GM10847 (cell line): ENCODE results near the gene RADX.

ENCODE experiments used
- POLR2A ChIP-seq: IDR thresholded peaks from 2 replicates; pipeline ENCODE4 v1.6.1; 2011; ENCODE audit not compliant: insufficient read length; ENCODE audit errors: extremely low read depth

RADX gene

GRCh38 chrX:106649523-106650428, 38.0 kb downstream of the RADX start:
- no peak for TF ChIP-seq POLR2A

- TF ChIP-seq POLR2A: no peak
These were observed 58.9 kb downstream of the RADX start for GRCh38 chrX:106670631-106671030.

DNA sequence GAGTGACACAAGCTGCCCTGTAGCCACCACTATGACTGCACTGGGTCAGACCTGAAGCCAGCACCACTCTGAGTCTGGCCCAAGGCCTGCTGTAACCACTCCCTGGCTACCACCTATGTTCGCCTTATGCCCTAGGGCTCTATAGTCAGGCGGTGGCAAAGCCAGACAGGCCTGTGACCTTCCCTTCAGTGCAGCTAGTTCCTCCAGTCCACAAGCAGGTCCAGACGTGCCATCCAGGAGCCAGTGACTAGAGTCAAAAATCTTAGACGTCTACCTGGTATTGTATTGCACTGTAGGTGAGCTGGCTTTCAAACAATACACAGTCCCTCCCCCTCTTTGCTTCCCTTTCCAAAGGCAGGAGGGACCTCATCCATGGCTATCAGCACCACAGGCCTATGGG, 60.7 kb downstream of the RADX start:
- TF ChIP-seq POLR2A: no peak

- TF ChIP-seq POLR2A: no peak
These were observed 68.9 kb downstream of the RADX start for GRCh38 chrX:106680716-106681115.

- TF ChIP-seq POLR2A: no peak
These were observed 72.4 kb downstream of the RADX start for GRCh38 chrX:106684207-106684606.

DNA sequence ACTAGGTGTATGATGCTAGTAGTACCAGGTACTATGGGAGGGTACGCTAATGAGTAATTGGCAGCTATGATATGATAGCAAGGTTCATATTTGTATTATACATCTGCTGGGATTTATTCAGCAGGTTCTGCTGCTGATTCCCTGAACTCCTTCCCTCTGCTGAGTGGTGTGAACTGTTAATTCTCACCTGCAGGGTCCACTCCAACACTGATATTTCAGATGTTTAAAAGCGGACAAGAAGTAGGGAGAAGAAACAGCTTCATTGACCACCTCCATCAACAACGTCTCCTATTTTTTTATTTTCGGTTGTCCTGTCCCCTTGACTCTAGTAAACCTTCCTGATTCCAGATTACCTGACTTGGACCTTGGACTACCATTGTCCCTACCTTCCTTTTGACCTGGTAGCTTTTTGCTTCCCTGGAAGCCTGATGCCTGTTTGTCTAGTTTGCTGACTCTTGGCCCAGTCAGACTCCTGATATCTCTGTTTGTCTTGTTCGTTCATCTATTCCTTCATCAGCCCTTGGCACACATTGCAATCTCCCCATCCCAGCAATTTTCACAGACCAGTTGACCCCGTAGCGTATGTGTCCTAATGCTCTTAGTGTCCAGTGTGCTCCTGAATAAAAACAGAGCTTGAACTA, 80.8 kb downstream of the RADX start:
- no peak for TF ChIP-seq POLR2A

GRCh38 chrX:106696502-106696901, 84.7 kb downstream of the RADX start:
- no peak for TF ChIP-seq POLR2A

GRCh38 chrX:106698693-106699092, 86.9 kb downstream of the RADX start:
- no peak for TF ChIP-seq POLR2A

GRCh38 chrX:106702636-106703035, 90.9 kb downstream of the RADX start:
- no peak for TF ChIP-seq POLR2A

GRCh38 chrX:106706466-106706865, 94.7 kb downstream of the RADX start:
- no peak for TF ChIP-seq POLR2A

DNA sequence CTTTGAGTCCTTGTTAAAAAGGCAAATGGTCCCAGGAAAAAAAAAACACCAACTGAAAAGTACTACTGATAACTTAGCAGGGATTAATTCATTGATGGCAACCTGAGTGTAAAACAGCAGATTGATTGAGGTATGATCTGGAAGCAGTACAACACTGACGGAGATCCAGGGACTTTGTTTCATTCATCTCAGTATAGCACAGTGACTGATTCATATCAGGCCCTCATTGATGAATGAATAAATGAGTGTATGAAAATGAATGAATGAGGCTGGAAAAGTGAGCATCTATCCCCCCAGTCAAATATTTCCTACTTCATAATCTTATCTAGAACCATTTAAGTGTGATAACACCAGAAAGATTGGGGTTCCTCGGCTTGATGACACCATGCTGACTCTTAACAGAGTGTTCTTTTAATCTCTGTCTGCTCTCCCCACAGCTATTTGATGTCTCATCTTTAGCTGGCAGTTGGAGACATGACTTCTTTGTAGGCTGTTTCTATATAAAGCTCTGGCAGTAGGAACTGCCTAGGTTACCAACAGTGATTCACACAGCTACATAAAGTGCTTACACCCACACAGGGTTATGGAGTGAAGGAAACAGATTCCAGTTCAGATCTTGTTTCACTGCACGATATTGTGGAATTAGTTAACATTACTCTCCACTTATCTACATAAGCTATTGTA, 96.1 kb downstream of the RADX start:
- no peak for TF ChIP-seq POLR2A

DNA sequence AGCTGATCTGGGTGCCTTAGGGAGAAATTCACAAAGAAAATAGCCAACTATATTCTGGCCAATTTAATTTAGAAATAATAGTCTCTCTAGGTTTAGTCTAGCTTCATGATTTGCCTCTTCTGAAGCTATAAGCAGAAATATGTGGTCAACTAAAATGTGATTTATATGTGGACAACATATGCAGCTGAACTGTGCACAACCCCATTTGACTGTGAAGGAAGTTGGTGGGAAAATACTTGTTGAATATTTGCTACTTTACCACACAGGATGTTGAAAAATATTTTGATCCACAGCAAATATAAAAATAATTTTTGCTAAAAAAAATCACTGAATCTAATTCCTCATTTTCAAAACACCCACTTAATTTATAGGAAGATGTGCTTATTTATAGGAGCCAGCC, 99.0 kb downstream of the RADX start:
- no peak for TF ChIP-seq POLR2A

- TF ChIP-seq POLR2A: no peak
These were observed 99.6 kb downstream of the RADX start for GRCh38 chrX:106711375-106711774.

GRCh38 chrX:106716004-106716403, 104.2 kb downstream of the RADX start:
- TF ChIP-seq POLR2A: no peak

DNA sequence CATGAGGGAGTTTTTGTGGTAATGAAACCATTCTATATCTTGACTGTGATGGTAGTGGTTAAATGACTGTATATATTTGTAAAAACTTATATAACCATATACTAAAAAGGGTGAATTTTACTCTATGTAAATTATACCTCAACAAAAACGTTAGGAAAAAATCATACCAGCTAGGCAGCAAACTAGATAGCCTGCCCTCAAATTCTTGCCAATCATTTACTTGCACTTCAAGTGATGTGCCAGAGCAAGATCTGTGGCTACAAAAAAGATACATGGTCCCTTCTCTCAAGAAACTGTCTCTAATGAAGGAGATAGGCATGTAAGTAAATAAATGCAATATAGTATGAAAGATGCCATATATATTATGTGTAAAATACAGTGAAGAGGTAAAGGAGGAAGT, 104.7 kb downstream of the RADX start:
- TF ChIP-seq POLR2A: no peak

- TF ChIP-seq POLR2A: no peak
These were observed 106.9 kb downstream of the RADX start for GRCh38 chrX:106718709-106719108.
